Transverse colon (tissue), 4 donors: ENCODE data around the gene MET. TPM values are rescaled to one million over a fixed set of nuclear protein-coding genes. Genes with fewer than 3 reads are reported as not detected.

Experiments used
- DNase-seq: peaks from one replicate; pipeline ENCODE4 v3.0.0-alpha.2; 2019
- H3K27ac ChIP-seq, 4 donors: fragments of 200-600 bp; sonication (generic); 2 replicates each; pipeline ENCODE4 v1.5.1; 2016 to 2018; ENCODE audit warnings: inconsistent platforms in 4 of 4
- H3K27me3 ChIP-seq: fragments of 200-600 bp; sonication (generic); 2 replicates; pipeline ENCODE4 v1.5.1; 2017; ENCODE audit warnings: inconsistent platforms
- H3K36me3 ChIP-seq, 4 donors: fragments of 200-600 bp; sonication (generic); 2 replicates each; pipeline ENCODE4 v1.5.1; 2017 to 2019; ENCODE audit warnings: inconsistent platforms in 4 of 4
- H3K4me1 ChIP-seq, 4 donors: fragments of 200-600 bp; sonication (generic); 2 replicates each; pipeline ENCODE4 v1.5.1; 2017 to 2020; ENCODE audit warnings: inconsistent platforms in 4 of 4
- H3K4me3 ChIP-seq, 4 donors: fragments of 200-600 bp; sonication (generic); 1 replicate in 1 of 4; 2 replicates in 3 of 4; pipeline versions ENCODE4 v1.5.1 to v1.6.1; 2017 to 2019; ENCODE audit warnings: inconsistent platforms in 4 of 4
- H3K9me3 ChIP-seq, 2 donors: fragments of 200-600 bp; sonication (generic); 2 replicates each; pipeline ENCODE4 v1.5.1; 2017 to 2019; ENCODE audit warnings: inconsistent platforms in 2 of 2
- CTCF ChIP-seq, 5 experiments: fragments of 200-600 bp in 3 of 5; fragments of 450-650 bp in 2 of 5; sonication (generic) in 3 of 5; IDR thresholded peaks; 1 replicate in 2 of 5; 2 replicates in 3 of 5; pipeline ENCODE4 v1.5.1; 2016 to 2017; ENCODE audit warnings: antibody characterized with exemption in 5 of 5, inconsistent platforms in 3 of 5, mild to moderate bottlenecking in 2 of 5, moderate library complexity in 1 of 5
- EP300 ChIP-seq: sonication (generic); formaldehyde crosslinking; IDR thresholded peaks from one replicate; pipeline ENCODE4 v1.6.1; 2017; ENCODE audit warnings: antibody characterized with exemption, low read depth
- POLR2A ChIP-seq: fragments of 450-650 bp; IDR thresholded peaks from one replicate; pipeline ENCODE4 v1.6.1; 2016; ENCODE audit warnings: antibody characterized with exemption, mild to moderate bottlenecking, moderate library complexity
- POLR2AphosphoS5 ChIP-seq, 3 donors: sonication (generic); formaldehyde crosslinking; IDR thresholded peaks; one replicate each; pipeline ENCODE4 v1.6.1; 2016; ENCODE audit warnings: antibody characterized with exemption in 3 of 3
- WGBS, 2 donors: methylation state at CpG; one replicate each; pipeline ENCODE4 v1.1.5; 2018; ENCODE audit warnings: low coverage in 1 of 2; 5-methylcytosine and 5-hydroxymethylcytosine counted together
- in situ Hi-C, 4 donors: fragments of 200-750 bp; cut with MboI; loops; one replicate each; pipeline versions ENCODE4 v1.15.0 to v1.15.1; 2017; ENCODE audit warnings: low sequenced_read_pairs in 3 of 4, low pct_ligation_motif_present in 1 of 4, low pct_unique_long_range_greater_than_20kb in 1 of 4
- intact Hi-C: fragments of 100-400 bp; cut with DNase I; formaldehyde crosslinking; loops from one replicate; pipeline ENCODE4 v1.15.1; 2023; ENCODE audit warnings: low total_unique reads
- total RNA-seq, 4 donors: library from RNA; depleted of rRNA; stranded (reverse); fragments of >200 nt; gene quantifications; one replicate each; pipeline ENCODE4 v1.1.0, GENCODE V29; 2016

MET gene
- total RNA-seq, 4 donors from 2014 or later = 6.4 to 35.5 (median 20.3) TPM

GRCh38 chr7:116728413-116728812 lies 56.4 kb downstream of the MET start:
- no peak for DNase-seq
- Histone ChIP-seq H3K4me3 (no peak overlapping the region), H3K27me3 (no peaks in the 10 kb centered on the region), H3K27ac (no peak overlapping the region), H3K4me1 (no peaks in the 10 kb centered on the region), H3K9me3 (no peaks in the 10 kb centered on the region), H3K36me3 (no peaks in the 10 kb centered on the region)
- WGBS, 2 donors = 60 to 96% methylated on average over 1 of the region's 1 CpG
- TF ChIP-seq CTCF (IDR thresholded peaks at IDR 0.05) (no peak), EP300 (no peak), POLR2A (no peak), POLR2AphosphoS5 (IDR thresholded peaks at IDR 0.05) (no peak)
- intact Hi-C loops = no loop called here
- in situ Hi-C loops = no loop called here

GRCh38 chr7:116730097-116731022 lies 58.4 kb downstream of the MET start:
- no peaks in the 10 kb centered on the region for H3K36me3 ChIP-seq
- in situ Hi-C loops = no loop called here
- no peak overlapping the region for H3K4me3 ChIP-seq
- intact Hi-C loops = no loop called here
- DNase-seq = no peak
- 90% methylated on average over 9 of the region's 9 CpGs for WGBS, 2 donors
- no peak for TF ChIP-seq EP300
- TF ChIP-seq POLR2AphosphoS5 (IDR thresholded peaks at IDR 0.05) = no peak
- TF ChIP-seq POLR2A = no peak
- no peak for TF ChIP-seq CTCF (IDR thresholded peaks at IDR 0.05)
- no peak overlapping the region for H3K27ac ChIP-seq
- no peaks in the 10 kb centered on the region for H3K9me3 ChIP-seq
- no peaks in the 10 kb centered on the region for H3K27me3 ChIP-seq
- H3K4me1 ChIP-seq = no peaks in the 10 kb centered on the region

DNA sequence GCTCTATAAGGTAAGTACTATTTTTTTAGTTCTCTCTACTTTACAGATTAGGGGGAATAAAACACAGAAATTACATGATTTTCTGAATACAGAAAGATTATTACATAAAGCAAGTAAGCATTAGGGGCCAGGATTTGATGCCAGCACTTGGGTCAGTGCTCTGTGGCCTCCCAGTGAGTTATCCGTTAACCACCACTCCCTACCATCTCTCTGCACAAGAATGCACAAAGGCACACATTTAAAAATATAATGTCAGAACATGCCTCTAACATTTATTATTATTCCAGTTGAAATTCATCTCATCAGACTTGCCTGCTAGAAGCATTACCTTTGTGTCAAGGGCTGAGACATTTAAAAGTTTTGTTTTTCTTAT lies 59.0 kb downstream of the MET start:
- in situ Hi-C loops (no loop called here), intact Hi-C loops (no loop called here)
- H3K27ac ChIP-seq = no peak overlapping the region
- no peaks in the 10 kb centered on the region for H3K27me3 ChIP-seq
- no peaks in the 10 kb centered on the region for H3K9me3 ChIP-seq
- H3K4me1 ChIP-seq = no peaks in the 10 kb centered on the region
- WGBS, 2 donors = 83 to 87% methylated on average over 1 of the region's 1 CpG
- TF ChIP-seq CTCF (IDR thresholded peaks at IDR 0.05) (no peak), POLR2A (no peak)
- H3K36me3 ChIP-seq = no peaks in the 10 kb centered on the region
- H3K4me3 ChIP-seq = no peak overlapping the region
- no peak for DNase-seq

- Histone ChIP-seq H3K36me3 (no peaks in the 10 kb centered on the region), H3K4me3 (no peak overlapping the region), H3K27me3 (no peaks in the 10 kb centered on the region), H3K27ac (no peak overlapping the region), H3K9me3 (no peaks in the 10 kb centered on the region), H3K4me1 (no peaks in the 10 kb centered on the region)
- no peak for DNase-seq
- WGBS, 2 donors = 76 to 84% methylated on average over 12 of the region's 12 CpGs
- in situ Hi-C loops (no loop called here), intact Hi-C loops (no loop called here)
- no peak for TF ChIP-seq CTCF (IDR thresholded peaks at IDR 0.05)
- TF ChIP-seq POLR2A = no peak
These were observed 59.7 kb downstream of the MET start for GRCh38 chr7:116731445-116732335.
